NCI-H345 (cell line): ENCODE results near the gene OR4F15.

ENCODE experiments used
- DNase-seq: peaks from one replicate; lab custom pipeline; 2025; lab: John Stamatoyannopoulos, UW

Gene OR4F15

DNA sequence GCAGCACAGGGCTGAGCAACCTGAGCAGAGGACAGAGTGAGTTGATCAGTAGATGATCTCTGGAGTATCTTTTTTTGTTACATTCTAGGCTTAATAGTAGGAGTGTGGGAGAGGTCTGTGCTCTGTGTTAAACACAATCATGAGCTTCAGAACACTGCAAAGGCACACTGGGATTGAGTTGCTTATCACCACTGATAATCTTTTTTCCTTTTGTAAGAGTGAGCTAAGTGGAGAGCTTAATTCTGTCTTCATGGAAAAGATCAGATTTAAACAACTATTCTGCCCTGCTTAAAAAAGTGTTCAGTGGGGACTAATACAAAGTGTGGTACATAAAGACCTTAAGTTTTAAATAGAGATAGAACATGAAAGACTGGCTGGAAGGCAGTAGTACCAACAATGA lies 7.6 kb upstream of the OR4F15 start:
- DNase-seq = no peak

DNA sequence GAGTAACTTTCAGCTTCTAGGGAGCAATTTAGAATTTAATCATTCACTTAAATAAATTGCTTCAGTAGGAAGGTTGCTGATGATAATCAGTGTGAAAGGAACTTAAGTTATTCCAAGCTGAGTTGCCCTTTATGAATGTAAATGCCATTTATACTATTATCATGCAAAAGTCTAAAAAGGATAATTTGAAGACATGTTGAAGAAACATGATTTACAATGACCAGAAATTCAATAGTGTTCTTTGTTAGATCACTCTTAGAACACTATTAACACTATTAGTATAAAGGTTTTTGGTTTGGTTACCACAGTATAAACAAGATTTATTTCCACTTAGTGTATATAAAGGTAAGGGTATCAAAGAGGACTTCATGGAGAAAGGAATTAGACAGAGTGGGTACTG lies 7.1 kb upstream of the OR4F15 start:
- DNase-seq = no peak

GRCh38 chr15:101805605-101806345 lies 6.2 kb upstream of the OR4F15 start:
- no peak for DNase-seq

GRCh38 chr15:101807345-101807945 lies 4.6 kb upstream of the OR4F15 start:
- no peak for DNase-seq

DNA sequence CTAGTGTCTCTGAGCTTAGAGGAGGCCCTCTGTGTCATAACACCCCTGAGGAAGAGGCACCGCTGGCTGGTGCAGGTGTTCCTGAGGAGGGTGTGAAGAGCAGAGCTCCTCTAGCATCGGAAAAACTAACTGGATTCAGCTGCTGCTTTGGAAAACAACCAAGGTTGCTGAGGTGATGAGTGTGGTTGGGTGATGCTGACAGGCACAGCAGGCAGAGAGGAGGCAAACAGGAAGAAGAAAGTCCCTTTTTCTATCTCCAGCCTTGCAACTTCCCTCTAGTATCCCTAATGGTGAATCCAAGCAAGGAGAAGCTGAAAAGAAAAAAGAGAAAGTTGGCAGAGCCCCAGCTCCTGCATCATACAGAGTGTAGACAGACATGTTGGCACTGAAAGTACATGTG lies 3.8 kb upstream of the OR4F15 start:
- DNase-seq = no peak

GRCh38 chr15:101810456-101810855 lies 1.5 kb upstream of the OR4F15 start:
- DNase-seq = no peak

GRCh38 chr15:101810876-101811275 lies 1.1 kb upstream of the OR4F15 start:
- DNase-seq = no peak

DNA sequence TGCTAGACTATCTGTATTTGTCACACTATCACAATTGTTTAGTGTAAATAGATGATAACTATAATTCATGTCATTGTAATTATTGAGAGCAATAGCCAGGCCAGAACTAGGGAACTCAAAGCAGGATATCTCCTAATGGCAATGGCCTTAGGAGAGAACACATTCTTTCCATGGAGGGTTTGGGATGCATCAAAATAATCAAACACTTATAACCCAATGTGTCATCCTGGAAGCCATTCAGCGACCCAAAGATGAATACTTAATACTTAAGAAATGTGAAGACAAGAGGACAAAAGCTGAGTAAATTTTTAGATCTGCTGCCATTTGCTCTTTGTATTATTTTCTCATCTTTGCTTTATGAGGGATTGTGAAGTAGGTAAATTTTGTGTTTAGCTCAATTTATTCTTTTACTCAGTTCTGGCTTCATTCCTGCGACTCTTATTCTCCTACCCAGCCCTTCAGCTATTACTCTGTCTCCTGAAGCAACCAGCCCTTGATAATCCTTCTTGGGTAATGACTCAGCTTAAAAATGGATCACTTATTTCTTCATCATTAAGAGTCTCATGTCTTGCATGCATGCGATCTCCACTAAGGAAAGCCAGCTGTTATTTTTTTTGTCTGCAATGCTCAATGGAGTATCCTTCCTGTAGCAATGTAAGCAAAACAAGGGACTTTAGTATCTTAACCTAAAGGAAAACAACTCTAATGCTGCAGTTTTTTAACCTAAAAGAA lies 2.0 kb downstream of the OR4F15 start:
- DNase-seq = no peak

DNA sequence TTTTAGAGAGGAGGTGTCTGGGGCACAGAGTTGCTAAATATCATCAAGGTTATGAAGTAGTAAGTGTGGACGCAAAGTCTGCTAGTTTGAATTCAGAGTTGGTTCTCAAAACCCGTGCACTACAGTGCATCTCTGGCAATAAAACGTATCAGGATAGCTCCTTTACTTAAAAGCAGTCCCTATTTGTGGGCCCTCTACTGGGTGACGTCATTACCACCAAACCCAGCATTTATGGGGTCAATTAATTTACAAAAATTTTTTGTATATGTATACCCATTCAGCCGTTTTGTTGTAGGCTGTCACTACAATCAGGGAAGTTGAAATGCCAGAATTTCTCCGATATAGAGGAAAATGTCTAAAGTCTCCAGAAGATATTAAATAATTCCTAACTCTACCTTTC lies 8.8 kb downstream of the OR4F15 start:
- no peak for DNase-seq

- DNase-seq = no peak
These were observed 15.3 kb downstream of the OR4F15 start for GRCh38 chr15:101827257-101827656.

GRCh38 chr15:101828774-101829173 lies 16.8 kb downstream of the OR4F15 start:
- no peak for DNase-seq

- DNase-seq = no peak
These were observed 29.7 kb downstream of the OR4F15 start for GRCh38 chr15:101841656-101842055.

- DNase-seq = no peak
These were observed 32.9 kb downstream of the OR4F15 start for GRCh38 chr15:101844916-101845315.

DNA sequence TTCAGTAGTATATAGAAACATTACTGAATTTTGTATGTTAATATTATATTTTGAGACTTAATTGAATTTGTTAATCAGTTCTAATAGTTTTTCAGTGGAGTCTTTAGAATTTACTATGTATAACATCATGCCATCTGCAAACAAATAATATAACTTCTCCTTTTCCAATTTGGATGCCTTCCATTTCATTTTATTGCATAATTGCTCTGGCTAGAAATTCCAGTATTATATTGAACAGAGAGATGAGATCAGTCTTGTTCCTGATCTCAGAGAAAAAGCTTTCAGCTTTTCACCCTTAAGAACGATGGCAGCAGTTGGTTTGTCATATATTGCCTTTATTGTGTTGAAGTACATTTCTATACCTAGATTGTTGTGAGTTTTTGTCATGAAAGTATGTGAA lies 40.4 kb downstream of the OR4F15 start:
- no peak for DNase-seq
